HepG2 (cell line): ENCODE data around the gene NDUFB11. TPM values are rescaled to one million over a fixed set of nuclear protein-coding genes. Genes with fewer than 3 reads are reported as not detected.

Experiments
- ATAC-seq: fragments of 200-7000 bp; cut with Tn5 transposase; 3 replicates; pipeline ENCODE4 v1.9.1; 2020; ENCODE audit warnings: mild to moderate bottlenecking, moderate library complexity
- BruUV-seq: library from RNA; stranded (reverse); fragments of 400-500 nt; replicated peaks from 2 replicates; lab custom pipeline; 2021; lab: Mats Ljungman, UMichigan
- CTCF ChIA-PET: fragments of 300-600 bp; formaldehyde crosslinking; extraction: SDS; loops from one replicate; lab custom pipeline; 2021; ENCODE audit warnings: low total read pairs, inconsistent platforms, low intra/inter-chr PET ratio; lab: Yijun Ruan, JAX
- POLR2A ChIA-PET: fragments of 350-600 bp; sonication (Branson Sonifier 250); formaldehyde crosslinking; loops from one replicate; lab custom pipeline; 2020; ENCODE audit warnings: antibody characterized with exemption, inconsistent platforms; lab: Yijun Ruan, JAX
- DNase-seq: peaks from one replicate; pipeline ENCODE4 v3.0.0-alpha.2; 2015; ENCODE audit warnings: low spot score
- FAIRE-seq: peaks from 3 replicates; lab custom pipeline; 2011; peaks lifted over from hg19 to GRCh38; lab: Jason Lieb, UNC
- H2AFZ ChIP-seq: one replicate; pipeline ENCODE4 v1.6.1; 2011; ENCODE audit warnings: low read length, inconsistent platforms
- H3K27ac ChIP-seq: fragments of 300-600 bp; 3 replicates; pipeline ENCODE4 v1.8.0; 2011; ENCODE audit warnings: mixed run types, mild to moderate bottlenecking, mixed read lengths, low read length, inconsistent platforms; ENCODE audit not compliant: insufficient read depth; ENCODE audit errors: extremely low read length
- H3K27me3 ChIP-seq, 2 experiments: fragments of 200-600 bp in 1 of 2; 2 replicates in 1 of 2; 3 replicates in 1 of 2; pipeline versions ENCODE4 v1.6.0 to v1.8.0; 2011; ENCODE audit warnings: low read length in 2 of 2, mild to moderate bottlenecking in 2 of 2, moderate library complexity in 2 of 2, inconsistent platforms in 1 of 2; ENCODE audit not compliant: insufficient read depth in 2 of 2, control insufficient read depth in 1 of 2
- H3K36me3 ChIP-seq, 2 experiments: fragments of 200-600 bp in 1 of 2; replicated peaks in 1 of 2; 2 replicates in 1 of 2; 3 replicates in 1 of 2; pipeline versions ENCODE4 v1.5.1 to v1.8.0; 2011; ENCODE audit warnings: low read length in 2 of 2, inconsistent platforms in 1 of 2; ENCODE audit not compliant: insufficient read depth in 2 of 2, control insufficient read depth in 1 of 2
- H3K4me1 ChIP-seq: 2 replicates; pipeline ENCODE4 v1.5.1; 2012; ENCODE audit warnings: low read length, inconsistent platforms; ENCODE audit not compliant: insufficient read depth
- H3K4me2 ChIP-seq: 2 replicates; pipeline ENCODE4 v1.6.0; 2011; ENCODE audit warnings: low read depth, low read length, inconsistent platforms
- H3K4me3 ChIP-seq, 3 experiments: fragments of 200-600 bp in 1 of 3; sonication (generic), shearing (Covaris generic) in 1 of 3; replicated peaks in 1 of 3; 2 replicates each; pipeline ENCODE4 v1.5.1; 2011 to 2016; ENCODE audit warnings: low read length in 3 of 3, inconsistent platforms in 2 of 3, low read depth in 2 of 3, mild to moderate bottlenecking in 2 of 3, control low read depth in 1 of 3, mixed read lengths in 1 of 3; ENCODE audit not compliant: insufficient read depth in 1 of 3
- H3K79me2 ChIP-seq: one replicate; pipeline ENCODE4 v1.6.1; 2011; ENCODE audit warnings: low read length, inconsistent platforms; ENCODE audit not compliant: insufficient read depth
- H3K9ac ChIP-seq: 2 replicates; pipeline ENCODE4 v1.6.0; 2011; ENCODE audit warnings: mild to moderate bottlenecking, low read depth, low read length, inconsistent platforms; ENCODE audit not compliant: insufficient read depth
- H3K9me3 ChIP-seq: 2 replicates; pipeline ENCODE4 v1.5.1; 2012; ENCODE audit warnings: mild to moderate bottlenecking, low read length
- H4K20me1 ChIP-seq: 2 replicates; pipeline ENCODE4 v1.6.0; 2011; ENCODE audit warnings: inconsistent platforms, mild to moderate bottlenecking, low read length, moderate library complexity; ENCODE audit not compliant: insufficient read depth
- ADNP ChIP-seq: sonication (generic); formaldehyde crosslinking; IDR thresholded peaks from 2 replicates; pipeline ENCODE4 v1.4.0; 2020; ENCODE audit warnings: missing genetic modification reagents
- CEBPB ChIP-seq: IDR thresholded peaks from 2 replicates; pipeline ENCODE4 v1.6.1; 2011; ENCODE audit warnings: low read depth, low read length, improper control_type of control experiment, borderline replicate concordance
- DPF2 ChIP-seq: sonication (generic); formaldehyde crosslinking; IDR thresholded peaks from 2 replicates; pipeline ENCODE4 v1.4.0; 2020; ENCODE audit warnings: mild to moderate bottlenecking, low read depth, missing genetic modification reagents, borderline replicate concordance
- GABPA ChIP-seq, 2 experiments: IDR thresholded peaks; 2 replicates each; pipeline ENCODE4 v1.6.1; 2011 to 2016; ENCODE audit warnings: low read depth in 2 of 2, low read length in 1 of 2, missing biosample characterization in 1 of 2, missing genetic modification characterization in 1 of 2
- HDAC6 ChIP-seq: fragments of 200-600 bp; sonication (generic); IDR thresholded peaks from 2 replicates; pipeline ENCODE4 v1.7.0; 2017; ENCODE audit warnings: mild to moderate bottlenecking, antibody characterized with exemption, low read length, low read depth
- TBP ChIP-seq: sonication (generic); formaldehyde crosslinking; IDR thresholded peaks from 2 replicates; pipeline ENCODE4 v1.5.0; 2020; ENCODE audit warnings: missing genetic modification reagents
- ZKSCAN5 ChIP-seq: sonication (generic); formaldehyde crosslinking; IDR thresholded peaks from 2 replicates; pipeline ENCODE4 v1.5.1; 2020; ENCODE audit warnings: mild to moderate bottlenecking, missing genetic modification reagents
- WGBS: methylation state at CpG from one replicate; pipeline ENCODE4 v1.1.6; 2017; ENCODE audit warnings: low lambda C conversion rate; 5-methylcytosine and 5-hydroxymethylcytosine counted together
- in situ Hi-C: cut with HindIII; loops from 2 replicates; pipeline ENCODE4 v1.10.0; 2017; ENCODE audit warnings: low pct_unique_long_range_greater_than_20kb; ENCODE audit not compliant: extremely low pct_ligation_motif_present
- intact Hi-C: fragments of 100-400 bp; cut with micrococcal nuclease; formaldehyde crosslinking; loops from one replicate; pipeline ENCODE4 v1.10.0; 2022; ENCODE audit not compliant: unreplicated experiment
- polyA plus RNA-seq, 8 experiments: library from polyadenylated mRNA; depleted of rRNA in 3 of 8; stranded (reverse) in 7 of 8; unstranded in 1 of 8; fragments of >200 nt; fragmentation: Illumina TruSeq in 4 of 8; extraction: Trizol in 4 of 8; gene quantifications; 2 replicates each; pipeline versions ENCODE4 v1.2.1 to v1.2.3, GENCODE V29; 2011 to 2016; ENCODE audit warnings: low read depth in 4 of 8, missing spikeins in 1 of 8, mixed read lengths in 1 of 8; ENCODE audit not compliant: insufficient read depth in 1 of 8
- total RNA-seq, 5 experiments: library from RNA; depleted of rRNA; stranded (reverse); fragments of >200 nt; fragmentation: Illumina TruSeq; extraction: Trizol; gene quantifications; 2 replicates each; pipeline ENCODE4 v1.2.3, GENCODE V29; 2016; ENCODE audit warnings: low read depth in 1 of 5
- TF ChIP-seq, protein P1 (sequence below): sonication (generic); formaldehyde crosslinking; IDR thresholded peaks from 2 replicates; pipeline ENCODE4 v1.4.0; 2020; ENCODE audit warnings: missing genetic modification reagents
- TF ChIP-seq, protein P2 (sequence below): sonication (generic); formaldehyde crosslinking; IDR thresholded peaks from 2 replicates; pipeline ENCODE4 v1.8.1; 2022; ENCODE audit warnings: low read depth, mild to moderate bottlenecking, missing genetic modification reagents

Gene NDUFB11
- total and polyA plus RNA-seq, 2 of the 13 experiments (the other 11 are each of a cell fraction or from before 2014, with no cell fraction given) = 46.6 to 100 TPM

DNA sequence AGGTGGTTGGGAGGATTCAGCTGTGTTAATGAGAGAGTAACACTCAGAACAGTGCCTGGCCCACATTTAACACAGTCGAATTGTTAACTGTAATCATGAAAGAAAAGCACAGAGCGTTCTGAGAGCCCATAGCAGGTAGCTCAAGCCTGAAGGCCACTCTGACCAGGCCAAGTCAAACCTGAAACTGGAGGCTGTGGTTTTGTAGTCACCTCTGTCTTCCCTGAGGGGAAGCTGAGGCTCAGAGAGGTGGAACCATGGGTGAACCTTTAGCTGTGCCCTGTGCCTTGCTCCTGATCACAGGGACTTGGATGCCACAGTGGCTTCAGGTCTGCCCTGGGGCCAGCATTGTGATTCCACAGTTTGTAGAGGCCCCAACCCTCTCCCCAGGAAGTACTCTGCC is 32.6 kb upstream of the NDUFB11 start (continued):
- TF ChIP-seq DPF2 (CRISPR knock-in tag) = no peak

DNA sequence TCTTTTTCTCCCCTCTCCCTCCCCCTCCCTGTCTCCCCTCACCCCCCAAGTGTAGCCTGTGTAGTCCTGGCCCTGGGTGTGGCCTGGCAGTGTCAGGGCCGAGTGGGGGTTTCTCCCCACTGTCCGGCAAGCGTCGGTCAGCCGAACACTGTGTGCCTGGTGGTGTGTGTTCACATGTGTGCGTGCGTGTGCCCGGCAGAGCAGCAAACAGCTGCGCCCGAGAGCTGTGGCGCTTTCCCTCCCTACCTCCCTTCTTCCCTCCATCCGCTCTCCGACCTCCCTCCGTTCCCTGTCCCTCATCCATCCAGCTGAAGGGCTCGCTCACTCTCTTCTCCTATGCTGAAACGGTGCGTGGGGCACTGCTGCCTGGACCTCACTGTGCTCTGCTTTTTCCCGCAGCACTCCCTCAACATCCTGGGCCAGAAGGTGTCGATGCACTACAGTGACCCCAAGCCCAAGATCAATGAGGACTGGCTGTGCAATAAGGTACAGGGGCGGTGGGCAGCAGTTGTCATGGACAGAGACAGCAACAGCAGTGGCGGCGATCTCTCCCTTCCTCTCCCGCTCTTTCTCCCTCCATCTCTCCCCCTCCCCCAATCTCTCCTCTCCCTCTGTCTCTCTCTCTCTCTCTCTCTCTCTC is 31.7 kb upstream of the NDUFB11 start:
- no peaks in the 10 kb centered on the region for H3K4me1 ChIP-seq
- BruUV-seq = no TSS peak
- no peak overlapping the region for H2AFZ ChIP-seq
- intact Hi-C loops (no loop called here), in situ Hi-C loops (no loop called here)
- no peaks in the 10 kb centered on the region for H3K27me3 ChIP-seq
- POLR2A ChIA-PET = no interaction called here
- H3K4me2 ChIP-seq = no peak overlapping the region
- H4K20me1 ChIP-seq = no peaks in the 10 kb centered on the region
- H3K9ac ChIP-seq = no peak overlapping the region
- CTCF ChIA-PET = no interaction called here
- H3K79me2 ChIP-seq = no peaks in the 10 kb centered on the region
- no peak for ATAC-seq
- peaks cover 19 to 35% of the 10 kb centered on the region in 2 experiments for H3K36me3 ChIP-seq
- no peak overlapping the region for H3K27ac ChIP-seq
- DNase-seq = no peak
- H3K4me3 ChIP-seq = no peak overlapping the region
- WGBS = 98% methylated on average over 22 of the region's 23 CpGs
- H3K9me3 ChIP-seq = no peaks in the 10 kb centered on the region
- no peak for FAIRE-seq
- TF ChIP-seq HDAC6 (no peak), ADNP (no peak), GABPA (IDR thresholded peaks at IDR 0.05; ENCODE audit: low read depth, low read length) (no peak), GABPA (CRISPR knock-in tag; IDR thresholded peaks at IDR 0.05; ENCODE audit: low read depth) (no peak), TBP (CRISPR knock-in tag) (no peak), ZKSCAN5 (no peak), CEBPB (no peak)
- TF ChIP-seq, protein P1, sequence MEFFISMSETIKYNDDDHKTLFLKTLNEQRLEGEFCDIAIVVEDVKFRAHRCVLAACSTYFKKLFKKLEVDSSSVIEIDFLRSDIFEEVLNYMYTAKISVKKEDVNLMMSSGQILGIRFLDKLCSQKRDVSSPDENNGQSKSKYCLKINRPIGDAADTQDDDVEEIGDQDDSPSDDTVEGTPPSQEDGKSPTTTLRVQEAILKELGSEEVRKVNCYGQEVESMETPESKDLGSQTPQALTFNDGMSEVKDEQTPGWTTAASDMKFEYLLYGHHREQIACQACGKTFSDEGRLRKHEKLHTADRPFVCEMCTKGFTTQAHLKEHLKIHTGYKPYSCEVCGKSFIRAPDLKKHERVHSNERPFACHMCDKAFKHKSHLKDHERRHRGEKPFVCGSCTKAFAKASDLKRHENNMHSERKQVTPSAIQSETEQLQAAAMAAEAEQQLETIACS (CRISPR knock-in tag) = no peak
- TF ChIP-seq, protein P2, sequence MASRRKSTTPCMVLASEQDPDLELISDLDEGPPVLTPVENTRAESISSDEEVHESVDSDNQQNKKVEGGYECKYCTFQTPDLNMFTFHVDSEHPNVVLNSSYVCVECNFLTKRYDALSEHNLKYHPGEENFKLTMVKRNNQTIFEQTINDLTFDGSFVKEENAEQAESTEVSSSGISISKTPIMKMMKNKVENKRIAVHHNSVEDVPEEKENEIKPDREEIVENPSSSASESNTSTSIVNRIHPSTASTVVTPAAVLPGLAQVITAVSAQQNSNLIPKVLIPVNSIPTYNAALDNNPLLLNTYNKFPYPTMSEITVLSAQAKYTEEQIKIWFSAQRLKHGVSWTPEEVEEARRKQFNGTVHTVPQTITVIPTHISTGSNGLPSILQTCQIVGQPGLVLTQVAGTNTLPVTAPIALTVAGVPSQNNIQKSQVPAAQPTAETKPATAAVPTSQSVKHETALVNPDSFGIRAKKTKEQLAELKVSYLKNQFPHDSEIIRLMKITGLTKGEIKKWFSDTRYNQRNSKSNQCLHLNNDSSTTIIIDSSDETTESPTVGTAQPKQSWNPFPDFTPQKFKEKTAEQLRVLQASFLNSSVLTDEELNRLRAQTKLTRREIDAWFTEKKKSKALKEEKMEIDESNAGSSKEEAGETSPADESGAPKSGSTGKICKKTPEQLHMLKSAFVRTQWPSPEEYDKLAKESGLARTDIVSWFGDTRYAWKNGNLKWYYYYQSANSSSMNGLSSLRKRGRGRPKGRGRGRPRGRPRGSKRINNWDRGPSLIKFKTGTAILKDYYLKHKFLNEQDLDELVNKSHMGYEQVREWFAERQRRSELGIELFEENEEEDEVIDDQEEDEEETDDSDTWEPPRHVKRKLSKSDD (CRISPR knock-in tag) = no peak
